HepG2 (cell line): ENCODE results near the gene FALEC. TPM values are rescaled to one million over a fixed set of nuclear protein-coding genes. Genes with fewer than 3 reads are reported as not detected.
A peak's percentile ranks its signal among the peaks of the same experiment; 100 is the strongest.

ENCODE experiments used
- ATAC-seq: fragments of 200-7000 bp; cut with Tn5 transposase; 3 replicates; pipeline ENCODE4 v1.9.1; 2020; ENCODE audit warnings: mild to moderate bottlenecking, moderate library complexity
- BruUV-seq: library from RNA; stranded (reverse); fragments of 400-500 nt; replicated peaks from 2 replicates; lab custom pipeline; 2021; lab: Mats Ljungman, UMichigan
- CTCF ChIA-PET: fragments of 300-600 bp; formaldehyde crosslinking; extraction: SDS; loops from one replicate; lab custom pipeline; 2021; ENCODE audit warnings: low total read pairs, inconsistent platforms, low intra/inter-chr PET ratio; lab: Yijun Ruan, JAX
- POLR2A ChIA-PET: fragments of 350-600 bp; sonication (Branson Sonifier 250); formaldehyde crosslinking; loops from one replicate; lab custom pipeline; 2020; ENCODE audit warnings: antibody characterized with exemption, inconsistent platforms; lab: Yijun Ruan, JAX
- DNase-seq: peaks from one replicate; pipeline ENCODE4 v3.0.0-alpha.2; 2015; ENCODE audit warnings: low spot score
- FAIRE-seq: peaks from 3 replicates; lab custom pipeline; 2011; peaks lifted over from hg19 to GRCh38; lab: Jason Lieb, UNC
- H2AFZ ChIP-seq: one replicate; pipeline ENCODE4 v1.6.1; 2011; ENCODE audit warnings: low read length, inconsistent platforms
- H3K27ac ChIP-seq: fragments of 300-600 bp; 3 replicates; pipeline ENCODE4 v1.8.0; 2011; ENCODE audit warnings: mixed run types, mild to moderate bottlenecking, mixed read lengths, low read length, inconsistent platforms; ENCODE audit not compliant: insufficient read depth; ENCODE audit errors: extremely low read length
- H3K27me3 ChIP-seq, 2 experiments: fragments of 200-600 bp in 1 of 2; 2 replicates in 1 of 2; 3 replicates in 1 of 2; pipeline versions ENCODE4 v1.6.0 to v1.8.0; 2011; ENCODE audit warnings: low read length in 2 of 2, mild to moderate bottlenecking in 2 of 2, moderate library complexity in 2 of 2, inconsistent platforms in 1 of 2; ENCODE audit not compliant: insufficient read depth in 2 of 2, control insufficient read depth in 1 of 2
- H3K36me3 ChIP-seq, 2 experiments: fragments of 200-600 bp in 1 of 2; replicated peaks in 1 of 2; 2 replicates in 1 of 2; 3 replicates in 1 of 2; pipeline versions ENCODE4 v1.5.1 to v1.8.0; 2011; ENCODE audit warnings: low read length in 2 of 2, inconsistent platforms in 1 of 2; ENCODE audit not compliant: insufficient read depth in 2 of 2, control insufficient read depth in 1 of 2
- H3K4me1 ChIP-seq: 2 replicates; pipeline ENCODE4 v1.5.1; 2012; ENCODE audit warnings: low read length, inconsistent platforms; ENCODE audit not compliant: insufficient read depth
- H3K4me2 ChIP-seq: 2 replicates; pipeline ENCODE4 v1.6.0; 2011; ENCODE audit warnings: low read depth, low read length, inconsistent platforms
- H3K4me3 ChIP-seq, 3 experiments: fragments of 200-600 bp in 1 of 3; sonication (generic), shearing (Covaris generic) in 1 of 3; replicated peaks in 1 of 3; 2 replicates each; pipeline ENCODE4 v1.5.1; 2011 to 2016; ENCODE audit warnings: low read length in 3 of 3, inconsistent platforms in 2 of 3, low read depth in 2 of 3, mild to moderate bottlenecking in 2 of 3, control low read depth in 1 of 3, mixed read lengths in 1 of 3; ENCODE audit not compliant: insufficient read depth in 1 of 3
- H3K79me2 ChIP-seq: one replicate; pipeline ENCODE4 v1.6.1; 2011; ENCODE audit warnings: low read length, inconsistent platforms; ENCODE audit not compliant: insufficient read depth
- H3K9ac ChIP-seq: 2 replicates; pipeline ENCODE4 v1.6.0; 2011; ENCODE audit warnings: mild to moderate bottlenecking, low read depth, low read length, inconsistent platforms; ENCODE audit not compliant: insufficient read depth
- H3K9me3 ChIP-seq: 2 replicates; pipeline ENCODE4 v1.5.1; 2012; ENCODE audit warnings: mild to moderate bottlenecking, low read length
- H4K20me1 ChIP-seq: 2 replicates; pipeline ENCODE4 v1.6.0; 2011; ENCODE audit warnings: inconsistent platforms, mild to moderate bottlenecking, low read length, moderate library complexity; ENCODE audit not compliant: insufficient read depth
- AGO2 ChIP-seq: fragments of 200-400 bp; formaldehyde crosslinking; optimal IDR thresholded peaks from 2 replicates; pipeline ENCODE3; 2017; ENCODE audit warnings: mild to moderate bottlenecking, low read depth, low read length, moderate library complexity
- ELF3 ChIP-seq: IDR thresholded peaks from 2 replicates; pipeline ENCODE4 v1.6.1; 2016; ENCODE audit warnings: missing genetic modification reagents, missing compliant biosample characterization
- FOXK2 ChIP-seq: fragments of 450-650 bp; IDR thresholded peaks from 2 replicates; pipeline ENCODE4 v1.6.1; 2016
- FOXP1 ChIP-seq, 2 experiments: fragments of 450-650 bp in 1 of 2; IDR thresholded peaks; 2 replicates each; pipeline ENCODE4 v1.6.1; 2017 to 2018; ENCODE audit warnings: antibody characterized with exemption in 1 of 2
- IRF2 ChIP-seq: IDR thresholded peaks from 2 replicates; pipeline ENCODE4 v1.6.1; 2018; ENCODE audit warnings: missing genetic modification reagents, missing compliant biosample characterization
- MED8 ChIP-seq: sonication (generic); formaldehyde crosslinking; IDR thresholded peaks from 2 replicates; pipeline ENCODE4 v1.8.1; 2023; ENCODE audit warnings: mild to moderate bottlenecking, missing genetic modification reagents; ENCODE audit not compliant: insufficient replicate concordance
- MNT ChIP-seq: fragments of 450-650 bp; IDR thresholded peaks from 2 replicates; pipeline ENCODE4 v1.6.1; 2016
- PBX2 ChIP-seq: IDR thresholded peaks from 2 replicates; pipeline ENCODE4 v1.6.1; 2016; ENCODE audit warnings: control low read depth
- PHB2 ChIP-seq: fragments of 450-650 bp; IDR thresholded peaks from 2 replicates; pipeline ENCODE4 v1.6.1; 2018; ENCODE audit not compliant: partially characterized antibody
- ZBTB46 ChIP-seq: sonication (generic); formaldehyde crosslinking; IDR thresholded peaks from 2 replicates; pipeline ENCODE4 v1.4.0; 2020; ENCODE audit warnings: mild to moderate bottlenecking, missing genetic modification reagents, borderline replicate concordance
- ZC3H13 ChIP-seq: sonication (generic); formaldehyde crosslinking; IDR thresholded peaks from 2 replicates; pipeline ENCODE4 v1.8.1; 2023; ENCODE audit warnings: mild to moderate bottlenecking, missing genetic modification reagents, moderate library complexity
- ZNF256 ChIP-seq: sonication (generic); formaldehyde crosslinking; conservative IDR thresholded peaks from 2 replicates; pipeline ENCODE4 v1.4.0; 2020; ENCODE audit warnings: missing genetic modification reagents
- ZNF629 ChIP-seq: sonication (generic); formaldehyde crosslinking; conservative IDR thresholded peaks from 2 replicates; pipeline ENCODE4 v1.5.0; 2020; ENCODE audit warnings: missing genetic modification reagents
- ZNF773 ChIP-seq: sonication (generic); formaldehyde crosslinking; IDR thresholded peaks from 2 replicates; pipeline ENCODE4 v1.4.0; 2020; ENCODE audit warnings: missing genetic modification reagents, borderline replicate concordance
- ZSCAN22 ChIP-seq: sonication (generic); formaldehyde crosslinking; IDR thresholded peaks from 2 replicates; pipeline ENCODE4 v1.4.0; 2020; ENCODE audit warnings: mild to moderate bottlenecking, missing genetic modification reagents
- WGBS: methylation state at CpG from one replicate; pipeline ENCODE4 v1.1.6; 2017; ENCODE audit warnings: low lambda C conversion rate; 5-methylcytosine and 5-hydroxymethylcytosine counted together
- in situ Hi-C: cut with HindIII; loops from 2 replicates; pipeline ENCODE4 v1.10.0; 2017; ENCODE audit warnings: low pct_unique_long_range_greater_than_20kb; ENCODE audit not compliant: extremely low pct_ligation_motif_present
- intact Hi-C: fragments of 100-400 bp; cut with micrococcal nuclease; formaldehyde crosslinking; loops from one replicate; pipeline ENCODE4 v1.10.0; 2022; ENCODE audit not compliant: unreplicated experiment
- polyA plus RNA-seq, 8 experiments: library from polyadenylated mRNA; depleted of rRNA in 3 of 8; stranded (reverse) in 7 of 8; unstranded in 1 of 8; fragments of >200 nt; fragmentation: Illumina TruSeq in 4 of 8; extraction: Trizol in 4 of 8; gene quantifications; 2 replicates each; pipeline versions ENCODE4 v1.2.1 to v1.2.3, GENCODE V29; 2011 to 2016; ENCODE audit warnings: low read depth in 4 of 8, missing spikeins in 1 of 8, mixed read lengths in 1 of 8; ENCODE audit not compliant: insufficient read depth in 1 of 8
- total RNA-seq, 5 experiments: library from RNA; depleted of rRNA; stranded (reverse); fragments of >200 nt; fragmentation: Illumina TruSeq; extraction: Trizol; gene quantifications; 2 replicates each; pipeline ENCODE4 v1.2.3, GENCODE V29; 2016; ENCODE audit warnings: low read depth in 1 of 5

FALEC gene
- total and polyA plus RNA-seq, 2 of the 13 experiments (the other 11 are each of a cell fraction or from before 2014, with no cell fraction given) = 0.33 to 0.71 TPM

- intact Hi-C loops (no loop called here), in situ Hi-C loops (loop anchor here (5.0 kb wide), 1 partner anchor 83 kb away; no protein-coding TSS in a partner anchor)
- no TSS peak for BruUV-seq
- Histone ChIP-seq H3K4me2 (no peak overlapping the region), H3K27me3 (no peaks in the 10 kb centered on the region), H3K79me2 (no peaks in the 10 kb centered on the region), H3K27ac (peak overlapping the region; percentile 61), H4K20me1 (no peaks in the 10 kb centered on the region), H2AFZ (no peak overlapping the region), H3K9ac (no peak overlapping the region), H3K4me1 (peaks cover 69% of the 10 kb centered on the region), H3K9me3 (no peaks in the 10 kb centered on the region), H3K36me3 (peaks cover 19 to 39% of the 10 kb centered on the region in 2 experiments), H3K4me3 (peak overlapping the region in 1 of 3 experiments; percentile 30; a peak in 1 of 6 replicates)
- ATAC-seq (no peak), FAIRE-seq (no peak), DNase-seq (no peak)
- TF ChIP-seq PBX2 (CRISPR knock-in tag) = no peak
- peak; percentile 44; the same call in 1 of the 2 replicates for TF ChIP-seq ZNF629 (CRISPR knock-in tag)
- WGBS = 63% methylated on average over 1 of the region's 1 CpG
- ChIA-PET CTCF (no interaction called here), POLR2A (interaction anchor here (1.7 kb wide), 1 partner anchor 63 kb away, joined by 5 read pairs; no protein-coding TSS in a partner anchor)
Observed at GRCh38 chr1:150469291-150469690, 46.3 kb upstream of the FALEC start.

GRCh38 chr1:150472601-150473200, 42.9 kb upstream of the FALEC start:
- POLR2A ChIA-PET = no interaction called here
- intact Hi-C loops (no loop called here), in situ Hi-C loops (no loop called here)
- Histone ChIP-seq H3K36me3 (peaks cover 17 to 29% of the 10 kb centered on the region in 2 experiments), H2AFZ (no peak overlapping the region), H3K4me1 (peaks cover 93% of the 10 kb centered on the region), H3K4me2 (no peak overlapping the region), H3K9ac (no peak overlapping the region), H3K27ac (peak overlapping the region; percentile 67), H3K27me3 (no peaks in the 10 kb centered on the region), H3K4me3 (no peak overlapping the region), H4K20me1 (no peaks in the 10 kb centered on the region), H3K79me2 (no peaks in the 10 kb centered on the region), H3K9me3 (no peaks in the 10 kb centered on the region)
- CTCF ChIA-PET = no interaction called here
- ATAC-seq (no peak), DNase-seq (no peak), FAIRE-seq (no peak)
- 96% methylated on average over 5 of the region's 10 CpGs for WGBS
- no TSS peak for BruUV-seq
- TF ChIP-seq IRF2 (CRISPR knock-in tag) (no peak), ZC3H13 (CRISPR knock-in tag) (peak; percentile 28; the same call in 1 of the 2 replicates), ZBTB46 (CRISPR knock-in tag) (no peak), ZSCAN22 (CRISPR knock-in tag) (no peak), ELF3 (no peak), ZNF773 (no peak), ZNF256 (CRISPR knock-in tag) (no peak), MNT (no peak), PHB2 (no peak), AGO2 (peak; percentile 41), MED8 (no peak), FOXK2 (no peak), FOXP1 (IDR thresholded peaks at IDR 0.05) (no peak), FOXP1 (CRISPR knock-in tag; IDR thresholded peaks at IDR 0.05) (no peak)
